RWPE1 (cell line): Measurements from ENCODE around the gene ABHD13.

Experiments used
- CTCF ChIA-PET: fragments of 350-600 bp; sonication (Branson Sonifier 250); formaldehyde crosslinking; extraction: SDS; loops from one replicate; lab custom pipeline; 2021; lab: Yijun Ruan, JAX
- POLR2A ChIA-PET: fragments of 400-600 bp; formaldehyde crosslinking; extraction: SDS; loops from one replicate; lab custom pipeline; 2020; ENCODE audit warnings: antibody characterized with exemption; ENCODE audit not compliant: low non-redundant PET; lab: Yijun Ruan, JAX
- DNase-seq: peaks from one replicate; pipeline ENCODE4 v3.0.0; 2012; ENCODE audit warnings: low spot score
- H3K27ac ChIP-seq: fragments of 450-650 bp; 2 replicates; pipeline ENCODE4 v1.5.1; 2017
- CTCF ChIP-seq: fragments of 450-650 bp; conservative IDR thresholded peaks from 2 replicates; pipeline ENCODE4 v1.5.1; 2017; ENCODE audit warnings: low read depth, mild to moderate bottlenecking

The ABHD13 gene

GRCh38 chr13:108220041-108220440 is 1.8 kb downstream of the ABHD13 start:
- DNase-seq: peak; percentile 20
- ChIA-PET POLR2A (no interaction called here), CTCF (no interaction called here)
- no peak overlapping the region for H3K27ac ChIP-seq
- TF ChIP-seq CTCF: no peak

- CTCF ChIA-PET: no interaction called here
Observed at GRCh38 chr13:108223687-108224503, 5.7 kb downstream of the ABHD13 start.

DNA sequence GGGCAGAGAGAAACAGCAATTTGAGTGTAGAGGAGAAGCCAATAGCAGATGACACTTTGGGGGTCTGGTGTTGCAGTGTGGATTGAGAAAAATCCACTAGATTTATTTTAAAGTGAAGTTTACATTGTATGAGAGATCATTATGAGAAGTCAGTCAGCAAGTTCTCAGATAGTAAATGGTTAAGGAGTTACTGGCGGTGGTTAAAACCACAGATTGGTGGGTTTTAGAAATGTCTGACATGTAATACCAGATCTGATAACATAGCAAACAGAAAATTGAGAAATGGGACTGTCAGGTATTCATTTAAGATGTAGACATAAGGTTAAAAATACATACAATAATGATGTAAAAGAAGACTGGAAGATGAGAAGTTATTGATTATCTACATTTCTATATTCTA is 7.2 kb downstream of the ABHD13 start:
- ChIA-PET CTCF (no interaction called here), POLR2A (no interaction called here)
- no peak overlapping the region for H3K27ac ChIP-seq
- no peak for DNase-seq
- no peak for TF ChIP-seq CTCF

More at GRCh38 chr13:108223687-108224503, 5.7 kb downstream of the ABHD13 start:
- POLR2A ChIA-PET: no interaction called here
- TF ChIP-seq CTCF: no peak
- H3K27ac ChIP-seq: no peak overlapping the region
- DNase-seq: no peak

- H3K27ac ChIP-seq: no peak overlapping the region
- no peak for DNase-seq
- ChIA-PET POLR2A (no interaction called here), CTCF (no interaction called here)
- TF ChIP-seq CTCF: no peak
Observed at GRCh38 chr13:108226184-108226583, 8.0 kb downstream of the ABHD13 start.

- POLR2A ChIA-PET: no interaction called here
- H3K27ac ChIP-seq: no peak overlapping the region
- peak; percentile 21 for DNase-seq
- peak; percentile 79 for TF ChIP-seq CTCF
- CTCF ChIA-PET: interaction anchor here (0.6 to 0.7 kb wide), 2 partner anchors 117 to 435 kb away, joined by 3 read pairs; no protein-coding TSS in a partner anchor
Observed at GRCh38 chr13:108227651-108228272, 9.6 kb downstream of the ABHD13 start.

DNA sequence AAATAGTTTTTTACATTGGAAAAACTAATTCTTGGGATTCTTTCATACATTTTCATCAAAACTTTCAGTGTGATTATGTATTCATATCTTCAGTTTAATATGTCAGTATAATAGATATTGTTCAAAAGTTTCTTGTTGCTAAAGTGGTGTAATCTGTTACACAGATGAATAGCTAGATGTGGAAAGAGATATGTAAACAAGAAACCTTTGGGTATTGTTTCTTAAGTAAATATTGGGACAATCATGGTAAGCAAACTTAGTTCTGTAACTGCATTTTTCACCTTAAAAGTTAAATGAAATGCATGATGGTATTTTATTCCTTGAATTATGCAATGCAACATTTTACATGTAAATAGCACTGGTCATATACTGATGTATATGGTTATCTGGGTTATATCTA is 12.2 kb downstream of the ABHD13 start:
- CTCF ChIA-PET: no interaction called here
- TF ChIP-seq CTCF: no peak
- H3K27ac ChIP-seq: no peak overlapping the region
- no peak for DNase-seq
- POLR2A ChIA-PET: no interaction called here
